GM15510 (cell line): ENCODE data around the gene PLOD2.

ENCODE experiments used
- POLR2A ChIP-seq: IDR thresholded peaks from 3 replicates; pipeline ENCODE4 v1.6.1; 2011; ENCODE audit warnings: borderline replicate concordance; ENCODE audit not compliant: insufficient read length; ENCODE audit errors: extremely low read depth

PLOD2 gene

GRCh38 chr3:146071632-146072031, 89.4 kb downstream of the PLOD2 start:
- TF ChIP-seq POLR2A = no peak

GRCh38 chr3:146067048-146067447, 93.9 kb downstream of the PLOD2 start:
- TF ChIP-seq POLR2A = no peak

- no peak for TF ChIP-seq POLR2A
Observed at GRCh38 chr3:146065573-146066006, 95.4 kb downstream of the PLOD2 start.

- TF ChIP-seq POLR2A = no peak
Observed at GRCh38 chr3:146058241-146058640, 102.7 kb downstream of the PLOD2 start.

- no peak for TF ChIP-seq POLR2A
Observed at GRCh38 chr3:146052791-146053310, 108.1 kb downstream of the PLOD2 start.

GRCh38 chr3:146052056-146052790, 108.8 kb downstream of the PLOD2 start:
- no peak for TF ChIP-seq POLR2A

- TF ChIP-seq POLR2A = no peak
Observed at GRCh38 chr3:146050691-146051090, 110.3 kb downstream of the PLOD2 start.

- TF ChIP-seq POLR2A = no peak
Observed at GRCh38 chr3:146047485-146047884, 113.5 kb downstream of the PLOD2 start.

GRCh38 chr3:146044046-146044445, 116.9 kb downstream of the PLOD2 start:
- TF ChIP-seq POLR2A = no peak

- no peak for TF ChIP-seq POLR2A
Observed at GRCh38 chr3:146040630-146041029, 120.4 kb downstream of the PLOD2 start.

- TF ChIP-seq POLR2A = no peak
Observed at GRCh38 chr3:146037697-146038096, 123.3 kb downstream of the PLOD2 start.

GRCh38 chr3:146036281-146036680, 124.7 kb downstream of the PLOD2 start:
- no peak for TF ChIP-seq POLR2A

- no peak for TF ChIP-seq POLR2A
Observed at GRCh38 chr3:146035366-146035765, 125.6 kb downstream of the PLOD2 start.

- no peak for TF ChIP-seq POLR2A
Observed at GRCh38 chr3:146033950-146034349, 127.0 kb downstream of the PLOD2 start.

- TF ChIP-seq POLR2A = no peak
Observed at GRCh38 chr3:146026547-146026946, 134.4 kb downstream of the PLOD2 start.

GRCh38 chr3:146024260-146024659, 136.7 kb downstream of the PLOD2 start:
- no peak for TF ChIP-seq POLR2A
